Dedifferentiated amniotic fluid mesenchymal stem cell (primary cell): ENCODE results near the gene GAB2.
A peak's percentile ranks its signal among the peaks of the same experiment; 100 is the strongest.

Source experiments
- DNase-seq: peaks from one replicate; pipeline ENCODE4 v3.0.0-alpha.2; 2016; ENCODE audit errors: extremely low spot score

The GAB2 gene

DNA sequence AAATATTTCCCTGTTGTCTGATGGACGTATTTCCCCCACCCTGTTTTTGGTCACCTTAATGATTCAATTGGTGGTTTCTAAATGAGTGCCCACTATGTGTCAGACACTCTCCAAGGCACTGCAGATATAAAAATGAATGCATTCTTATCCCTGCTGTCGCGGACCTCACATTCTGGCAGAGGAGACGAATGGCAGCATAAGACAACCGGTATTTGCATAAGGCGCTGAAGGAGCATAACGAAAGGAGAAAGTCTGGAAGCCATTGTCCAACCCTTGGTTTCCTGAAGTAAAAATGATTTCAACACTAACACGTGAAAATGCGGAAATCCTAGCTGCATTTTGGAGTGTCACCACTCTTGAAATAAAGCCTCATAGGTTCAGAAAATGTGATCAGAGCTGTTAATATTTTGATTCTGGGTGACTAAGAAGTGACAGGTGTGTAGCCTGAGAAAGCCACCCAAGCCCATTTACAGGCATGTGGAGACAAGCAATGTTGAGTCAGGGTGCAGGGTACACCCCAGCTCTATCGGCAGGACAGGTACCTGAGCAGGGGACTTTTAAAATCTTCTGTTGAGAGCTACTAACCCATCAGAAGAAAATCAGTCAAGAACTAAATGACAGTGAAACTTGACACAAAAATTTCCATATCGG lies 10.1 kb upstream of the GAB2 start:
- no peak for DNase-seq

DNA sequence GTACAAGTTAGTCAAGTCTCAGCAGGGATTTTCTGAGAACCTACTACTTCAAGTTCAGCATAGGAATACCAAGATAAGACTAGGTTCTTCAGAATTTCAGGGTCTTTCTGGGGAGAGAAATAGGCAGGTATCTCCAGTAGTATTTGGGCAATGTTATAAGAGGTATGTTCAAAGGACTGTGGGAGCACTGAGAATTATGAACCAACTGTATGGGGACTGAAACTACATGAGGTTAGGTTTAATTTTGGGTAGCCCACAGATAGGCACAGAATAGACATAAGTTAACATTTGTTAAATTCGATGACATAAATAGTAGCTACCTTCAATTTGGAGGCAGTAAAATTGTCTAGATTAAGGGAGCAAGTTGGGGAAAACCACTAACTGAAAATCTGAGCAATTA lies 9.2 kb upstream of the GAB2 start:
- no peak for DNase-seq

- DNase-seq = no peak
These were observed 7.9 kb upstream of the GAB2 start for GRCh38 chr11:78425399-78426070.

DNA sequence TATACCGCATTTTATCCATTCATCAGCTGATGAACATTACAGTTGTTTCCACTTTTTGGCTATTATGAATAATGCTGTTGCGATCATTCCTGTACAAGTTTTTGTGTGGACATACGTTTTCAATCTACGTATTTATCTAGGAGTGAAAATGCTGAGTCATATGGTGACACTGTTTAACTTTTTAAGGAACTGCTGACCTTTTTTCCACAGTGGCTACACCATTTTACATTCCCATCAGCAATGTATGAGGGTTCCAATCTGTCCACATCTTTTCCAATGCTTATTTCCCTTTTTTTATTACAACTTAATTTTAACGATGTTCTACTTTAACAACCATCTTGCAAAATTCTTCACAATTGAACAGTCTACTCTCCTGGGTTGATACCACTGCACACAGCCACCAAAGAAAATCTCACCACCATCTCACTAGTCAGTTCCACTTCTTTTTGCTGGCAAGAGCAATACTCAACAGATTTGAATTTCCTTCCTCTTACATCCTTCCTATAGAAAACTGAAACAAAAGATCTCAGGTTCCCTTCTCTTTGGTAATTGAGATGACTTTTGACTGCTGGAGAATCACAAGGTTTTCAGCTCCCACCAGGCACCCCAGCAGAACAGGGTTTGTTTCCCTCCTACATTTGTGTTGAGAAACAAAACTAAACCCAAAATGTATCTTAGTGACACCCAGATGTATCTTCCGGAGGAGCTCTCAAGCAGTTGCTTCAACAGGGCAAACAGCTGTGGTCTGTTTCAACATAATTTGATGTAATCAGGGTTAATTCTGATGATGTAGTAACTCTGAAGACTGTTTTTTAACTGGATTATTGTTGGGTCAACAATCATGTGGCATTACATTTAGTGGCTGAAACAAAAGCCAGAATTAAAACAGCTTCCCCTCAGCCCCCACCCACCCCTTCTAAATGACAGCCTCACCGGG lies 7.0 kb upstream of the GAB2 start:
- no peak for DNase-seq

- no peak for DNase-seq
These were observed 5.6 kb upstream of the GAB2 start for GRCh38 chr11:78423241-78423640.

DNA sequence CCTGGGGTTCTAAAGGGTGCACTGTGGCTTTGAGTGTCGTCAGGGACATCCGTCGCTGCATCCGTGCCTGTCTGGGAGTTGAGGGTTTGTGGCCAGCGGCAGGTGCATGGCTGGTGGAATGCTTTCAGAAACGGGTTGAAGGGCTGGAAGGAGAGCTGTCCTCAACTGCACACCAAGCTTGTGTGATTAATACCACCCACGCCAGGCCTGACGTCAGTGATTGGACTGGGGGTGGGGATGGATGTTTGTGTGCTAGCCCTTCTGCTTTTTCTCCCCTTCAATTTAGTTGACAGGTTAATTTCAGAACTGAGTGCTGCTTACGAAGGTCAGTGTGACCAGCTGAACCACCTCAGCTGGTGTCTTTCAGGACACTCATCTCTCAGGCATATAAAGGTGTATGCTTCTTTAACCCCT lies 3.2 kb upstream of the GAB2 start:
- no peak for DNase-seq

- peak; percentile 87 for DNase-seq
These were observed 2.7 kb upstream of the GAB2 start for GRCh38 chr11:78420255-78420764.

DNA sequence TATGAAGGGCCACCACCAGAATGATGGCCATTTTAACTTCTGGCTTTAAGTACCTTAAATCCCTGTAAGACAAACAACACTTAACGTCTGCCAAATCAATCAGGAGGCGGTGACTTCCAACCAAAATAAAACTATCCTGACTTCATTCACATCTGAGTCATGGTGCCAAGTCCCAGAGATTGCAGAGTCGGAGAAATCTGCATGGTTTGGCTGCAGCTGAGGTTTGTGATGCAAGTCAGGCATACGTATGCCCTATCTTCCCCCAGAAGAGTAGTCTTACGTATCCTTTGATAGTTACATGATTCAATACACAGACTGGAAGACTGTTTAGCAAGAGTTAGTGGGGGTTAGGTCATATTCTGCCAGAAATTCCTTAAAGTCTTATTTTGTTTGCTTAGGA lies 1.7 kb upstream of the GAB2 start:
- DNase-seq = peak; percentile 92

- DNase-seq = no peak
These were observed 1.1 kb upstream of the GAB2 start for GRCh38 chr11:78418584-78419211.

DNA sequence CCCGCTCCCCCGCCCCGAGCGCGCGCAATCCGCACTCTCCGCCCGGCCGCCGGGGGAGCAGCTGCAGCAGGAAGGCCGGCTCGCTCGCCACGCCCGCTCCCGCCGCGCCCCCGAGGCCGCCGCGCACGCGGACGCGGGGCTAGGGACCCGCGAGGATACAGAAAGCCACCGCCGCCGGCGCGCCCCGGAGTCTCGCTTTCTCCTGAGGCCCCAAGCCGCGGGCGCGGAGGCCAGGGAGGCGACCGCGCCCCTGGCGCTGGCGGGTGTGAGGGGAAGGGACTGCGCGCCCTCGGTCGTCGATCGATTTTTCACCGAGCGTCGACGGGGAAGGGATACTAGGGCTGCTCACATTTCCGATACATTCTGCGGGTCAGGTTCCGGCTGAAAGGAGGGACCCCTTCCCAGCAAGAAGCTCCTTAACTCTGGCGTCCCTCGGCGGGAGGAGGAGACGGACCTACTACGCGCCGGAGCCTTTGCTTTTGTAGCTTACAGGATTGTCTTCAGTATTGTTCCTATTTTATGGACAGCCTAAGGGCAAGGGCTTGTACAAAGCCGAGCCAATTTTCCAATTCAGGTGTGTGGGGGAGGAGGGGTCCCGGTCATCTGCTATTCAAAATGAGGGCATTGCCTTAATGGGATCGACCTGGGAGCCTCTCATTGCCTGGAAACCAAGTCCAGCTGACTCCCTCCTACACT lies 416 bp upstream of the GAB2 start:
- peak; percentile 64 for DNase-seq

GRCh38 chr11:78416285-78417174 lies 1.1 kb downstream of the GAB2 start:
- DNase-seq = peak; percentile 81

DNA sequence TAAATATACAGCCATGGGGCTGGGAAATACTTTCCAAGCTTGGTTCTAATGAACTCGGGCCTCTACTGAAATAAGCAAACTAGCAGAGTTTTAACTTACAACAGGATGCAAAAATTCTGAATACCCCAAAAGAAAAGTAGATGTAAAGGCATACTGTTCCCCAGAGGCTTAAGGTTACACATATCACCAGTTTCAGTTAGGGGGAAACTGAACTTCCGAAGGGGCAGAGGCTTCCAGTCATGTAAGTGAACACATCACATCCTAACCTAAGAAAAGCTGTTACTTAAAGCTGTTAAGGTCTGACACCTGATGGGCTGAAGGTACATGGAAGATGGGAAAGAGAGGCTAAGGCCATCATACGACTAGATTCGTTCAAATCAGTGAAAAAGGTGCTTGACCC lies 2.3 kb downstream of the GAB2 start:
- DNase-seq = no peak

DNA sequence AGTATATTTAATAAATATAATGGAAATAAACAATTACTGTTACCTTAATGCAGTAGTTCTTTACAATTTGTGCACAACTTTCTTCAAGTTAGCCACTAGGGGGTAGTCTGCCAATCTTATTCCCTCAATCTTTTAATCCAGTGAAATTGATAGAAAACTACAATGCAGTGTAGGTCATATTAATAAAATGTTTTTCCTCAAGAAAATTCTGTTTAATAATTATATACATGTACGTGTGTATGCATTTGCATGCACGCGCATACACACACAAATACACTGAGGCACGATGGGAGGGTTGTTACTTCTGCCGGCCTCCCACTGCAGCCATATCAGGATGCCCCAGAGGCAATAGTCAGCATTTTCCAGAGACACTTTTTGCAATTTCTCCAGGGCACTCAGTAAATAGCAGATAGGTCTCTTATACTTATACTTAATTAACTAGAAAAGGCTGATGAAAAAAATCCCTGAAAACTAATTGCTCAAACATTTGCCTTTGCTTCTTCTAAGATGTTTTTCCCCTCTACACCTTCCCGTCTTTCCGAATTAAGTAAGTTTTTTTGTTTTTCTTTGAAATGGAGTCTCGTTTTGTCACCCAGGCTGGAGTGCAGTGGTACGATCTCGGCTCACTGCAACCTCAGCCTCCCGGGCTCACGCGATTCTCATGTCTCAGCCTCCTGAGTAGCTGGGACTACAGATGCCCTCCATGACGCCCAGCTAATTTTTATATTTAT lies 3.1 kb downstream of the GAB2 start:
- no peak for DNase-seq

DNA sequence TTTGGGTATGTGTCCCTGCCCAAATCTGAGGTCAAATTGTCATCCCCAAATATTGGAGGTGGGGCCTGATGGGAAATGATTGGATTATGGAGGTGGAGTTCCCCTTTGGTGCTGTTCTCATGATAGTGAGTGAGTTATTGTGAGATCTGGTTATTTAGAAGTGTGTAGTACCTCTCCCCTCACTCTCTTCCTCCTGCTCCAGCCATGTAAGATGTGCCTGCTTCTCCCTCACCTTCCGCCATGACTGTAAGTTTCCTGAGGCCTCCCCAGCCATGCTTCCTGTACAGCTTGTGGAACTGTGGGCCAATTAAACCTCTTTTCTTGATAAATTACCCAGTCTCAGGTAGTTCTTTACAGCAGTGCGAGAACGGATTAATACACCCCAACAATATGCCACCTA lies 9.0 kb downstream of the GAB2 start:
- no peak for DNase-seq

DNA sequence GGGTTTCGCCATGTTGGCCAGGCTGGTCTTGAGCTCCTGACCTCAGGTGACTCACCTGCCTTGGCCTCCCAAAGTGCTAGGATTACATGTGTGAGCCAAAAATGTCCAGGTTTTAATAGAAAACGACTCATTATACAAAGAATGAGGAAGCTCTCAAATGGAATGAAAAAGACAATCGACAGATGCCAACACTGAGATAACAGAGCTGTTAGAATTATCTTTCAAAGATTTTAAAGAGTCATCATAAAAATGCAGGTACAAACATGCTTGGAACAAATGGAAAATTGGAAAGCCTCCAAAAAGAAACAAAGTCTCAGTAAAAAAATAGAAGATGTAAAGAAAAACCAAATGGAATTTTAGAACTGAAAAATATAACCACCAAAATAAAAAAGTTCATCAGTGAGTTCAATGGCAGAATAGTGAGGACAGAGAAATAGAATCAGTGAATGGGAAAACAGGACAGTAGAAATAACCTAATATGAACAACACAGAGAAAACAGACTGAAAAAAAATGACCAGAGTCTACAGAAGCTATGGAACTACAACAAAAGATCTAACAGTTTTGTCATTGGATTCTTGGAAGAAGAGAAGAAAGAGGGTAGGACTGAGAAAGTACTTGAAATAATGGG lies 10.9 kb downstream of the GAB2 start:
- no peak for DNase-seq

DNA sequence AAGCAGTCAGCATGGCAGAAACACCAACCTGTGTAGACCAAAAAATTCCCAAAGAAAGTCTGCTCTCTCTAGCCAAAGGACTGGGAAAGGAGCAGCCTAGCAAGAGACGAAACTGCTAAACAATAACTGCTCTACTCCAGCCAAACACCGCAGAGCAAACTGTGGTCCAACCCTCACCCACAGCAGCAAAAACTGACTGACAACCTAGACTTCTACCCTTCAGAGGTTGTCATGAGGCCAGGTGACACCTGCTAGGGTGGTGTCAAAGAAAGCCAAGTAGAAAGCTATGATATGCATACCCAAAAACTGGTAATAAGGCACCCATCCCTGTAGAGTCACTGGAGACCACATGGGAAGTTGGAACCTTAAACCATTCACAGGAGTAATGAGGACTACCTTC lies 11.8 kb downstream of the GAB2 start:
- DNase-seq = no peak

DNA sequence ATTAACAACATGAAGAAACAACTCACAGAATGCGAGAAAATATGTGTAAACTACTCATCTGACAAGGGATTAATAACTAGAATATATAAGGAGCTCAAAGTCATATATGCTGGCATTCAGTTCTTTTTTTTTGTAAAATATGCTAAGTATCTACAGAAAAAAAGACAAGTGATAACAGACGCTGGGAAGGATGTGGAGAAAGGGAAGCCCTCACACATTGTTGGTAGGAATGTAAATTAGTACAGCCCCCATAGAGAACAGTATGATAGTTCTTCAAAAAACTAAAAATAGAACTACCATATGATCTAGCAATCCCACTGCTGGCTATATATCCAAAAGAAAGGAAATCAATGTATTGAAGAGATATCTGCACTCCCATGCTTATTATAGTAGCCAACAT lies 13.8 kb downstream of the GAB2 start:
- DNase-seq = no peak

DNA sequence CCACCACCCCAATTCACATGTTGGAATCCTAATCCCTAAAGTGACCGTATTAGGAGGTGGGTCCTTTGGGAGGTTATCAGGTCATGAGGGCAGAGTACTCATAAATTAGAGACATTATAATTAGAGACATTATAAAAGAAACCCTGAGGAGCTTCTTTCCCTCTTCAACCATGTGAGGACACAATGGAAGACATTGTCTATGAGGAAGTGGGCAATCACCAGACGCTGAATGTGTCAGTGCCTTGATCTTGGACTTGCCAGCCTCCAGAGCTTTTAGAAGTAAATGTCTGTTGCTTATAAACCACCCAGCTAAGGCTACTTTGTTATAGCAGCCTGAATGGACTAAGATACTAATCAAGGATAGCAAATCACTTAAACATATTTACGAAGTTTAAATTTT lies 14.8 kb downstream of the GAB2 start:
- no peak for DNase-seq

GRCh38 chr11:78400702-78401101 lies 16.9 kb downstream of the GAB2 start:
- no peak for DNase-seq
